Peyer's patch (tissue), 4 donors: ENCODE measurements around the gene PXDN. TPM values are rescaled to one million over a fixed set of nuclear protein-coding genes. Genes with fewer than 3 reads are reported as not detected.
A peak's percentile ranks its signal among the peaks of the same experiment; 100 is the strongest.
"Not testable (repeated sequence)": the region's sequence is repeated elsewhere in the genome, so short reads cannot be mapped to it uniquely, and the experiment has no call there.

ENCODE experiments used
- DNase-seq, 3 donors: peaks; one replicate each; pipeline ENCODE4 v3.0.0-alpha.2; 2017 to 2019
- H3K27ac ChIP-seq, 4 donors: fragments of 200-600 bp; sonication (generic); one replicate each; pipeline ENCODE4 v1.5.1; 2016 to 2019
- H3K27me3 ChIP-seq, 2 donors: fragments of 200-600 bp; sonication (generic); one replicate each; pipeline ENCODE4 v1.5.1; 2019
- H3K36me3 ChIP-seq, 3 donors: fragments of 200-600 bp; sonication (generic); one replicate each; pipeline ENCODE4 v1.5.1; 2016 to 2019
- H3K4me1 ChIP-seq, 4 donors: fragments of 200-600 bp; sonication (generic); one replicate each; pipeline ENCODE4 v1.5.1; 2016 to 2019
- H3K4me3 ChIP-seq, 4 donors: fragments of 200-600 bp; sonication (generic); 1 replicate in 3 of 4; 2 replicates in 1 of 4; pipeline ENCODE4 v1.5.1; 2016 to 2019; ENCODE audit warnings: mild to moderate bottlenecking in 1 of 4
- H3K9me3 ChIP-seq, 4 donors: fragments of 200-600 bp; sonication (generic); one replicate each; pipeline ENCODE4 v1.5.1; 2016 to 2019; ENCODE audit warnings: mild to moderate bottlenecking in 1 of 4
- POLR2A ChIP-seq, 2 donors: fragments of 450-650 bp; IDR thresholded peaks; one replicate each; pipeline ENCODE4 v1.5.1; 2017; ENCODE audit warnings: antibody characterized with exemption in 2 of 2, mild to moderate bottlenecking in 2 of 2, moderate library complexity in 2 of 2
- total RNA-seq, 4 donors: library from RNA; depleted of rRNA; stranded (reverse); fragments of >200 nt; gene quantifications; one replicate each; pipeline ENCODE4 v1.1.0, GENCODE V29; 2016
- TF ChIP-seq, protein P1 (sequence below), 6 experiments: fragments of 450-650 bp in 4 of 6; fragments of 200-600 bp in 2 of 6; sonication (generic) in 1 of 6; IDR thresholded peaks; one replicate each; pipeline ENCODE4 v1.5.1; 2017 to 2019; ENCODE audit warnings: antibody characterized with exemption in 6 of 6, mild to moderate bottlenecking in 3 of 6, moderate library complexity in 1 of 6

The PXDN gene
- total RNA-seq, 4 donors from 2014 or later: 7.5 to 148 (median 21.0) TPM

DNA sequence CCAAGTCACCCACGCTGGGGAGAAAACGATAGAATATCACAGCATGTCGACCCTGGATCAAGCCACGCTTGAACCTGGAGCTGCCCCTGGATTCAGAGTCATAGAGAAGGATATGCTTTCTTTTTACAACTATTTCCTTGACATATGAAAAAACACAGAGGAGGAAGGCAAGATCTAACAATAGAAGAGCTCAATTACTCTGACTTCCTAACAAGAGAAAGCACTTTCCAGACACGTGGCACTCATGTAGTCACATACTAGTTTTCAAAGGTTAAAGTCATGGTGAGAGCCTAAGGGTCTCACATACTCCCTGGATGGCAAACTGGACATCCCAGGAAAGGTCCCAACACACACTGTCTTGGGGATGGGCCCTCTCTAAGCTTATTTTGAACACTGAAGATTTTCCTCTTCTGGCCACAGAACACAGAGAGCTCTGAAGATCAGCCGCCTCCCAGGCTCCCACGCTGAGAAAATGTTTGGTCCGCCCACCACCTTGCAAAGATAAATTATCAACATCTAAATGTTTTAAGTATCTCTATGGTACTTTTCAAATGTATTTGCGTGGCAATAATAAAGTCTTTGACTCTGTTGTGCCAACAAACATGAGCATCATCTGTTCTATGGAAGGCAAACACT, 4.9 kb downstream of the PXDN start:
- Histone ChIP-seq H3K9me3 (peaks cover 0 to 4% (median 0%) of the 10 kb centered on the region in 4 donors), H3K4me1 (peaks cover 0 to 7% (median 0%) of the 10 kb centered on the region in 4 donors), H3K4me3 (no peak overlapping the region), H3K36me3 (no peaks in the 10 kb centered on the region), H3K27me3 (no peaks in the 10 kb centered on the region), H3K27ac (peak overlapping the region in 1 of 4 donors; percentile 97)
- DNase-seq: peak in 1 of 3 donors; percentile 6
- TF ChIP-seq, protein P1, sequence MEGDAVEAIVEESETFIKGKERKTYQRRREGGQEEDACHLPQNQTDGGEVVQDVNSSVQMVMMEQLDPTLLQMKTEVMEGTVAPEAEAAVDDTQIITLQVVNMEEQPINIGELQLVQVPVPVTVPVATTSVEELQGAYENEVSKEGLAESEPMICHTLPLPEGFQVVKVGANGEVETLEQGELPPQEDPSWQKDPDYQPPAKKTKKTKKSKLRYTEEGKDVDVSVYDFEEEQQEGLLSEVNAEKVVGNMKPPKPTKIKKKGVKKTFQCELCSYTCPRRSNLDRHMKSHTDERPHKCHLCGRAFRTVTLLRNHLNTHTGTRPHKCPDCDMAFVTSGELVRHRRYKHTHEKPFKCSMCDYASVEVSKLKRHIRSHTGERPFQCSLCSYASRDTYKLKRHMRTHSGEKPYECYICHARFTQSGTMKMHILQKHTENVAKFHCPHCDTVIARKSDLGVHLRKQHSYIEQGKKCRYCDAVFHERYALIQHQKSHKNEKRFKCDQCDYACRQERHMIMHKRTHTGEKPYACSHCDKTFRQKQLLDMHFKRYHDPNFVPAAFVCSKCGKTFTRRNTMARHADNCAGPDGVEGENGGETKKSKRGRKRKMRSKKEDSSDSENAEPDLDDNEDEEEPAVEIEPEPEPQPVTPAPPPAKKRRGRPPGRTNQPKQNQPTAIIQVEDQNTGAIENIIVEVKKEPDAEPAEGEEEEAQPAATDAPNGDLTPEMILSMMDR (IDR thresholded peaks at IDR 0.05): no peak
- no peak for TF ChIP-seq POLR2A (IDR thresholded peaks at IDR 0.05)

DNA sequence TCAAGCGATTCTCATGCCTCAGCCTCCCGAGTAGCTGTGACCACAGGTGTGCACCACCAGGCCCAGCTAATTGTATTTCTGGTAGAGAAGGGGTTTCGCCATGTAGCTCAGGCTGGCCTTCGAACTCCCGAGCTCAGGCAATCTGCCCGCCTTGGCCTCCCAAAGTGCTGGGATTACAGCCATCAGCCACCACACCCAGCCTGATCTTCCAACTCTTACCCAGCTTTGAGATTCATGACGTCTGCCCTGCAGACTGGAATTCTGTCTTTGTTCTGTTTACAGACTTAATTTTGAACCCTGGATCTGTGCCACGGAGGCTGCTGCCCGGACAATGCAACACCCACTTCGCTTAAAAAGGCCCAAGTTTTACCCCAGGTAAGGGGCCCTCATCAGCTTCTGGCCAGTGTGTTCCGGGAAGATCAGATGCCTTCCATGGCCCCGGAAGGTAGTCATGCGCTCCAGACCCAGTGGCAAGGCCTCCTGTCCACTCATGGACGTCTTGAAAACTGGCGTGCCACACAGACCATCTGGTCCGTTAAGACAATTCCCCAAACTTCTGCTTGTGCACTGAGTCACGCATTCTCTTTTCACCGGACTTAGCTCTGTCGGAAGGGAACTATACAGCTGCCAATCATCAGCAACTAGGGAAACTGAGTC, 5.5 kb downstream of the PXDN start:
- no peaks in the 10 kb centered on the region for H3K27me3 ChIP-seq
- TF ChIP-seq, protein P1 (IDR thresholded peaks at IDR 0.05): no peak
- TF ChIP-seq POLR2A (IDR thresholded peaks at IDR 0.05): no peak
- peak in 2 of 3 donors; percentile 10 to 26 for DNase-seq
- H3K4me1 ChIP-seq: peaks cover 0 to 7% (median 0%) of the 10 kb centered on the region in 4 donors
- H3K27ac ChIP-seq: peak overlapping the region in 2 of 4 donors; percentile 0 to 97
- H3K9me3 ChIP-seq: peaks cover 0 to 4% (median 0%) of the 10 kb centered on the region in 4 donors
- no peaks in the 10 kb centered on the region for H3K36me3 ChIP-seq
- no peak overlapping the region for H3K4me3 ChIP-seq

- H3K36me3 ChIP-seq: no peaks in the 10 kb centered on the region
- H3K9me3 ChIP-seq: peaks cover 0 to 4% (median 0%) of the 10 kb centered on the region in 4 donors
- no peak overlapping the region for H3K4me3 ChIP-seq
- H3K27ac ChIP-seq: peak overlapping the region in 2 of 4 donors; percentile 0 to 97
- no peaks in the 10 kb centered on the region for H3K27me3 ChIP-seq
- TF ChIP-seq, protein P1 (IDR thresholded peaks at IDR 0.05): no peak
- TF ChIP-seq POLR2A (IDR thresholded peaks at IDR 0.05): no peak
- DNase-seq: peak in 1 of 3 donors; percentile 18
- H3K4me1 ChIP-seq: peaks cover 0 to 7% (median 0%) of the 10 kb centered on the region in 4 donors
These were observed 6.2 kb downstream of the PXDN start for GRCh38 chr2:1738163-1738562.

DNA sequence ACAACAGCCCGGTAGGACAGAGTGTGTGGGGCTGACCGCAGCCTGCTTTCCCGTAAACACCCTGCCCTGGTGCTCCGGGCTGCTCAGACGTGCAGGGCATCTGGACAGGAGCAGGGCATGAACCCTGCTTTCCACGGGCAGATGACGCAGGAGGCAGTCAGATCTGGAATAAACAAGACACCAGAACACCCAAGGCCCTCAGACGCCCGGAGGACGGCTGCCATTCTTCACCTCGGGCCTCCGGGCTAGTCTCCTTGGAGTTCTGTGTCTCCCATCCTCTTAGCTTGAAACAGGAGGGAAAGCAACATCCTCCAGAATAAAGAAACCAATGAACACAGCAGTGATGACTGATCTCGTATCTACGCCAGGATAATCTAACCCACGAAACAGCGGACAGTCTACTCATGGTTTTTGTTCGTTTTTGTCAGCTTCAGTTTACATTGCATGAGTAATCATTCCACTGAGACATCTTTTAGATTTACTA, 7.3 kb downstream of the PXDN start:
- DNase-seq: peak in 1 of 3 donors; percentile 40
- Histone ChIP-seq H3K4me1 (peaks cover 0 to 7% (median 0%) of the 10 kb centered on the region in 4 donors), H3K9me3 (peaks cover 0 to 4% (median 0%) of the 10 kb centered on the region in 4 donors), H3K27me3 (no peaks in the 10 kb centered on the region), H3K27ac (peak overlapping the region in 2 of 4 donors; percentile 53 to 97), H3K36me3 (no peaks in the 10 kb centered on the region), H3K4me3 (no peak overlapping the region)
- TF ChIP-seq, protein P1 (IDR thresholded peaks at IDR 0.05): no peak
- no peak for TF ChIP-seq POLR2A (IDR thresholded peaks at IDR 0.05)

DNA sequence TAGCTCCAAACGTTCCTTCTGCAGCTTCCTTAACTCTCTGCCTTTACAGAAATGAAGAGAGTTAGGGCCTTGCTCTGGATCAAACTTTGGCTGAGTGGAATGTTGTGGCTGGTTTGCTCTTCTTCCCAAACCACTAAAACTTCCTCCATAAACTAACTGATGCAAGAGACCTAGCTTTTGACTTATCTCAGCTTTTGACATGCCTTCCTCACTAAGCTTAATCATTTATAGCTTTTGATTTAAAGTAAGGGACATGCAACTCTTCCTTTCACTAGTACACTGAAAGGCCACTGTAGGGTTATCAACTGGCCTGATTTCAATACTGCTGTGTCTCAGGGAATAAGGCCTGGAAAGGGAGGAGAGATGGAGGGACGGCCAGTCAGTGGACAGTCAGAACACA, 8.3 kb downstream of the PXDN start:
- peak overlapping the region in 1 of 4 donors; percentile 97 for H3K27ac ChIP-seq
- peaks cover 0 to 16% (median 0%) of the 10 kb centered on the region in 4 donors for H3K4me1 ChIP-seq

DNA sequence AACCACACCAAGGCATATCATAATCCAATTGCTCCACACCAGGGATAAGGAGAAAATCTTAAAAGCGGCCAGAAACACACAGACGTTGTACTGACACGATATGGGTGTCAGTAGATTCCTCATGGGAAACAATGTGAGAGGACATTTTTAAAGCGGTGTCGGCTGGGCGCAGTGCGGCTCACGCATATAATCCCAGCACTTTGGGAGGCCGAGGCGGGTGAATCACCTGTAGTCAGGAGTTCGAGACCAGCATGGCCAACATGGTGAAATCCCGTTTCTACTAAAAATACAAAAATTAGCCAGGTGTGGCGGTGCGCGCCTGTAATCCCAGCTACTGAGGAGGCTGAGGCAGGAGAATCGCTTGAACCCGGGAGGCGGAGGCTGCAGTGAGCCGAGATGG, 11.0 kb downstream of the PXDN start:
- H3K4me1 ChIP-seq: peaks cover 0 to 16% (median 0%) of the 10 kb centered on the region in 4 donors

More for the DNA sequence above, 8.3 kb downstream of the PXDN start:
- no peaks in the 10 kb centered on the region for H3K36me3 ChIP-seq
- H3K4me3 ChIP-seq: no peak overlapping the region
- no peak for TF ChIP-seq POLR2A (IDR thresholded peaks at IDR 0.05)
- TF ChIP-seq, protein P1 (IDR thresholded peaks at IDR 0.05): no peak
- no peaks in the 10 kb centered on the region for H3K27me3 ChIP-seq
- DNase-seq: no peak
- peaks cover 0 to 4% (median 0%) of the 10 kb centered on the region in 4 donors for H3K9me3 ChIP-seq

More for the DNA sequence above, 11.0 kb downstream of the PXDN start:
- DNase-seq: peak in 1 of 3 donors; percentile 15
- H3K36me3 ChIP-seq, H3K9me3 ChIP-seq, H3K4me3 ChIP-seq, H3K27ac ChIP-seq, H3K27me3 ChIP-seq: not testable (repeated sequence)
